ENCODE measurements around the gene ZDHHC11.
"Not testable (repeated sequence)": the region's sequence is repeated elsewhere in the genome, so short reads cannot be mapped to it uniquely, and the experiment has no call there.

Gene ZDHHC11

GRCh38 chr5:850511-851006 is at the start of gene ZDHHC11:
Gene ZDHHC11 (minus strand): TSS chr5:850986. CDS start chr5:850602, 384 bp downstream.
- DNase-seq = peak; percentile 16 to 41

GRCh38 chr5:893711-894110 is 42.9 kb upstream of the ZDHHC11 start:
- DNase-seq = no peak

GRCh38 chr5:893137-893506 is 42.3 kb upstream of the ZDHHC11 start:
- no peak for DNase-seq

- peak; percentile 70 to 83 for DNase-seq
These were observed 41.8 kb upstream of the ZDHHC11 start, which contains the start of the genes BRD9 and TRIP13 for GRCh38 chr5:892394-893136. Gene BRD9 (minus strand): TSS chr5:892801. CDS start chr5:892657, 144 bp downstream. Gene TRIP13 (plus strand): TSS chr5:892884. CDS start chr5:892999, 115 bp downstream.

GRCh38 chr5:891837-892393 is 41.1 kb upstream of the ZDHHC11 start:
- peak in 1 of 2 experiments; percentile 56 for DNase-seq

- no peak for DNase-seq
These were observed 40.5 kb upstream of the ZDHHC11 start for GRCh38 chr5:891117-891836.

- DNase-seq = no peak
These were observed 38.4 kb upstream of the ZDHHC11 start for GRCh38 chr5:889075-889710.

- no peak for DNase-seq
These were observed 37.9 kb upstream of the ZDHHC11 start for GRCh38 chr5:888638-889035.

GRCh38 chr5:887947-888637 is 37.3 kb upstream of the ZDHHC11 start:
- no peak for DNase-seq

GRCh38 chr5:886716-887325 is 36.0 kb upstream of the ZDHHC11 start:
- peak in 1 of 2 experiments; percentile 31 for DNase-seq

GRCh38 chr5:886036-886435 is 35.2 kb upstream of the ZDHHC11 start:
- no peak for DNase-seq

- no peak for DNase-seq
These were observed 34.7 kb upstream of the ZDHHC11 start for GRCh38 chr5:885529-885928.

- no peak for DNase-seq
These were observed 34.3 kb upstream of the ZDHHC11 start for GRCh38 chr5:885127-885442.

- no peak for DNase-seq
These were observed 33.8 kb upstream of the ZDHHC11 start for GRCh38 chr5:884345-885126.

GRCh38 chr5:883475-884181 is 32.8 kb upstream of the ZDHHC11 start:
- DNase-seq = no peak

- no peak for DNase-seq
These were observed 31.7 kb upstream of the ZDHHC11 start for GRCh38 chr5:882253-883183.

- DNase-seq = no peak
These were observed 30.8 kb upstream of the ZDHHC11 start for GRCh38 chr5:881551-881935.

- DNase-seq = no peak
These were observed 30.2 kb upstream of the ZDHHC11 start for GRCh38 chr5:880816-881550.

- not testable (repeated sequence) for DNase-seq
These were observed 27.9 kb upstream of the ZDHHC11 start for GRCh38 chr5:878677-879076.

Measured in NCI-H524 (cell line).